GM23338 (cell line): ENCODE measurements around the gene RFX8. TPM values are rescaled to one million over a fixed set of nuclear protein-coding genes. Genes with fewer than 3 reads are reported as not detected.

Experiments used
- ATAC-seq: fragments of 200-7000 bp; cut with Tn5 transposase; 3 replicates; pipeline ENCODE4 v1.9.1; 2020
- DNase-seq: peaks from one replicate; pipeline ENCODE4 v3.0.0-alpha.2; 2015; ENCODE audit warnings: low spot score
- H2AFZ ChIP-seq: fragments of 200-600 bp; sonication (generic); 2 replicates; pipeline ENCODE4 v1.8.0; 2016; ENCODE audit warnings: antibody characterized with exemption, mild to moderate bottlenecking, moderate library complexity
- H3F3A ChIP-seq: fragments of 200-600 bp; sonication (generic); replicated peaks from 2 replicates; pipeline ENCODE4 v1.8.0; 2017; ENCODE audit warnings: antibody characterized with exemption, mixed run types, low read depth
- H3K27ac ChIP-seq: fragments of 200-600 bp; sonication (generic); 2 replicates; pipeline ENCODE4 v1.6.1; 2016; ENCODE audit warnings: low read depth
- H3K27me3 ChIP-seq: fragments of 200-600 bp; sonication (generic); 2 replicates; pipeline ENCODE4 v1.8.0; 2016; ENCODE audit warnings: mild to moderate bottlenecking, mixed run types, moderate library complexity; ENCODE audit not compliant: insufficient read depth
- H3K36me3 ChIP-seq: fragments of 200-600 bp; sonication (generic); 2 replicates; pipeline ENCODE4 v1.8.0; 2016; ENCODE audit warnings: mild to moderate bottlenecking; ENCODE audit not compliant: insufficient read depth
- H3K4me1 ChIP-seq: fragments of 200-600 bp; sonication (generic); 2 replicates; pipeline ENCODE4 v1.8.0; 2016; ENCODE audit warnings: mild to moderate bottlenecking, moderate library complexity; ENCODE audit not compliant: insufficient read depth
- H3K4me2 ChIP-seq: fragments of 200-600 bp; sonication (generic); 2 replicates; pipeline ENCODE4 v1.7.1; 2017; ENCODE audit warnings: mixed run types
- H3K4me3 ChIP-seq: fragments of 200-600 bp; sonication (generic); 2 replicates; pipeline ENCODE4 v1.6.1; 2016; ENCODE audit warnings: mixed run types
- H3K79me2 ChIP-seq: fragments of 200-600 bp; sonication (generic); replicated peaks from 2 replicates; pipeline ENCODE4 v1.8.0; 2017; ENCODE audit warnings: mild to moderate bottlenecking; ENCODE audit not compliant: insufficient read depth
- H3K9me2 ChIP-seq: fragments of 200-600 bp; sonication (generic); 2 replicates; pipeline ENCODE4 v1.8.0; 2017; ENCODE audit not compliant: insufficient read depth
- H4K20me1 ChIP-seq: fragments of 200-600 bp; sonication (generic); replicated peaks from 2 replicates; pipeline ENCODE4 v1.8.0; 2017; ENCODE audit warnings: mild to moderate bottlenecking; ENCODE audit not compliant: insufficient read depth
- H3K27ac Mint-ChIP-seq: 2 replicates; pipeline ENCODE4 v1.8.0; 2020; ENCODE audit warnings: inconsistent platforms, mild to moderate bottlenecking, moderate library complexity, mixed read lengths
- H3K27me3 Mint-ChIP-seq: 3 replicates; pipeline ENCODE4 v1.8.0; 2022; ENCODE audit warnings: low read depth, mild to moderate bottlenecking, moderate library complexity, mixed read lengths, inconsistent platforms; ENCODE audit not compliant: insufficient read depth, poor library complexity
- H3K36me3 Mint-ChIP-seq: 3 replicates; pipeline ENCODE4 v1.8.0; 2021; ENCODE audit warnings: low read depth, mild to moderate bottlenecking, inconsistent platforms, moderate library complexity, mixed read lengths
- H3K4me1 Mint-ChIP-seq: 3 replicates; pipeline ENCODE4 v1.8.0; 2020; ENCODE audit warnings: mild to moderate bottlenecking, inconsistent platforms, mixed read lengths
- H3K4me3 Mint-ChIP-seq: 3 replicates; pipeline ENCODE4 v1.8.0; 2021; ENCODE audit warnings: moderate library complexity, mild to moderate bottlenecking, inconsistent platforms, mixed read lengths
- H3K9me3 Mint-ChIP-seq: 3 replicates; pipeline ENCODE4 v1.8.0; 2020; ENCODE audit warnings: moderate library complexity, mild to moderate bottlenecking, inconsistent platforms, mixed read lengths
- CREB1 ChIP-seq: fragments of 250-450 bp; sonication (Bioruptor Pico); IDR thresholded peaks from 2 replicates; pipeline ENCODE4 v1.5.0; 2020; ENCODE audit warnings: low read depth, mild to moderate bottlenecking, moderate library complexity
- EZH2 ChIP-seq: fragments of 200-600 bp; sonication (generic); IDR thresholded peaks from one replicate; pipeline ENCODE4 v1.8.0; 2017; ENCODE audit warnings: antibody characterized with exemption, mild to moderate bottlenecking, low read depth; ENCODE audit not compliant: unreplicated experiment
- EZH2phosphoT487 ChIP-seq: fragments of 200-600 bp; sonication (generic); IDR thresholded peaks from one replicate; pipeline ENCODE4 v1.8.1; 2018; ENCODE audit warnings: antibody characterized with exemption; ENCODE audit not compliant: unreplicated experiment
- JUNB ChIP-seq: IDR thresholded peaks from one replicate; pipeline ENCODE4 v1.6.1; 2016; ENCODE audit warnings: antibody characterized with exemption; ENCODE audit not compliant: unreplicated experiment
- NANOG ChIP-seq: IDR thresholded peaks from 2 replicates; pipeline ENCODE4 v1.6.1; 2016; ENCODE audit warnings: antibody characterized with exemption, borderline replicate concordance
- POLR2AphosphoS5 ChIP-seq: IDR thresholded peaks from 2 replicates; pipeline ENCODE4 v1.6.1; 2016; ENCODE audit warnings: antibody characterized with exemption, low read depth
- REST ChIP-seq: IDR thresholded peaks from one replicate; pipeline ENCODE4 v1.6.1; 2018; ENCODE audit warnings: antibody characterized with exemption; ENCODE audit not compliant: unreplicated experiment
- STAT1 ChIP-seq: IDR thresholded peaks from one replicate; pipeline ENCODE4 v1.6.1; 2016; ENCODE audit warnings: antibody characterized with exemption; ENCODE audit not compliant: unreplicated experiment
- ZNF114 ChIP-seq: fragments of 250-450 bp; sonication (Bioruptor Pico); IDR thresholded peaks from 2 replicates; pipeline ENCODE4 v1.5.0; 2020; ENCODE audit warnings: mild to moderate bottlenecking, moderate library complexity
- ZNF331 ChIP-seq: fragments of 250-450 bp; sonication (Bioruptor Pico); IDR thresholded peaks from 2 replicates; pipeline ENCODE4 v1.5.0; 2020; ENCODE audit warnings: low read depth, mild to moderate bottlenecking, moderate library complexity
- polyA plus RNA-seq: library from polyadenylated mRNA; unstranded; fragments of >200 nt; fragmentation: Nextera tagmentation; extraction: Ambion mirVana; gene quantifications from 2 replicates; pipeline ENCODE4 v1.2.1, GENCODE V29; 2016
- total RNA-seq: library from RNA; depleted of rRNA; stranded (reverse); fragments of >200 nt; shearing (Covaris generic); gene quantifications from 2 replicates; pipeline ENCODE4 v1.2.3, GENCODE V29; 2014
- TF ChIP-seq, protein P1 (sequence below): fragments of 250-450 bp; sonication (Bioruptor Pico); IDR thresholded peaks from 2 replicates; pipeline ENCODE4 v1.5.0; 2020; ENCODE audit warnings: mild to moderate bottlenecking, moderate library complexity
- TF ChIP-seq, protein P2 (sequence below): IDR thresholded peaks from 2 replicates; pipeline ENCODE4 v1.6.1; 2016; ENCODE audit warnings: antibody characterized with exemption

Gene RFX8
- total and polyA plus RNA-seq, 2 experiments from 2014 or later = 0.65 to 1.5 TPM

DNA sequence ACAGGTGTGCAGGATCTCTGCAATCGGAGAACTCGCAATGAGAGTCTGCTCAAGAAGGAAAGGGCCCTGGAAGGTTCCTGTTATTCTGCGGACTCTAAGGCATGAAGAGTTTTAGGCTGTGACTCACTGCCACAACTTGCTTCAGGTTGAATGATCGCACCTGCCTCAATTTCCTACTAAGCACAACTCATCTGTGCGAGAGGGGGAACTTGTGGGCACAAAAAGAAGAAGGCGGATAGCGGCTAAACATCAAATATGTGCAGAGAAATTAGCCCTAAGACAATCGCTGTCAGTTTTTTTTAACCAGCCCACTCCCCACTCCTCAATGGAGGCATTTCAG, 73.6 kb downstream of the RFX8 start:
- no peak overlapping the region for H3K4me3 Mint-ChIP-seq
- TF ChIP-seq JUNB (no peak), REST (no peak), POLR2AphosphoS5 (no peak), STAT1 (no peak), EZH2 (no peak), EZH2phosphoT487 (no peak), ZNF114 (no peak), ZNF331 (no peak), CREB1 (CRISPR knock-in tag) (no peak), NANOG (no peak)
- TF ChIP-seq, protein P1, sequence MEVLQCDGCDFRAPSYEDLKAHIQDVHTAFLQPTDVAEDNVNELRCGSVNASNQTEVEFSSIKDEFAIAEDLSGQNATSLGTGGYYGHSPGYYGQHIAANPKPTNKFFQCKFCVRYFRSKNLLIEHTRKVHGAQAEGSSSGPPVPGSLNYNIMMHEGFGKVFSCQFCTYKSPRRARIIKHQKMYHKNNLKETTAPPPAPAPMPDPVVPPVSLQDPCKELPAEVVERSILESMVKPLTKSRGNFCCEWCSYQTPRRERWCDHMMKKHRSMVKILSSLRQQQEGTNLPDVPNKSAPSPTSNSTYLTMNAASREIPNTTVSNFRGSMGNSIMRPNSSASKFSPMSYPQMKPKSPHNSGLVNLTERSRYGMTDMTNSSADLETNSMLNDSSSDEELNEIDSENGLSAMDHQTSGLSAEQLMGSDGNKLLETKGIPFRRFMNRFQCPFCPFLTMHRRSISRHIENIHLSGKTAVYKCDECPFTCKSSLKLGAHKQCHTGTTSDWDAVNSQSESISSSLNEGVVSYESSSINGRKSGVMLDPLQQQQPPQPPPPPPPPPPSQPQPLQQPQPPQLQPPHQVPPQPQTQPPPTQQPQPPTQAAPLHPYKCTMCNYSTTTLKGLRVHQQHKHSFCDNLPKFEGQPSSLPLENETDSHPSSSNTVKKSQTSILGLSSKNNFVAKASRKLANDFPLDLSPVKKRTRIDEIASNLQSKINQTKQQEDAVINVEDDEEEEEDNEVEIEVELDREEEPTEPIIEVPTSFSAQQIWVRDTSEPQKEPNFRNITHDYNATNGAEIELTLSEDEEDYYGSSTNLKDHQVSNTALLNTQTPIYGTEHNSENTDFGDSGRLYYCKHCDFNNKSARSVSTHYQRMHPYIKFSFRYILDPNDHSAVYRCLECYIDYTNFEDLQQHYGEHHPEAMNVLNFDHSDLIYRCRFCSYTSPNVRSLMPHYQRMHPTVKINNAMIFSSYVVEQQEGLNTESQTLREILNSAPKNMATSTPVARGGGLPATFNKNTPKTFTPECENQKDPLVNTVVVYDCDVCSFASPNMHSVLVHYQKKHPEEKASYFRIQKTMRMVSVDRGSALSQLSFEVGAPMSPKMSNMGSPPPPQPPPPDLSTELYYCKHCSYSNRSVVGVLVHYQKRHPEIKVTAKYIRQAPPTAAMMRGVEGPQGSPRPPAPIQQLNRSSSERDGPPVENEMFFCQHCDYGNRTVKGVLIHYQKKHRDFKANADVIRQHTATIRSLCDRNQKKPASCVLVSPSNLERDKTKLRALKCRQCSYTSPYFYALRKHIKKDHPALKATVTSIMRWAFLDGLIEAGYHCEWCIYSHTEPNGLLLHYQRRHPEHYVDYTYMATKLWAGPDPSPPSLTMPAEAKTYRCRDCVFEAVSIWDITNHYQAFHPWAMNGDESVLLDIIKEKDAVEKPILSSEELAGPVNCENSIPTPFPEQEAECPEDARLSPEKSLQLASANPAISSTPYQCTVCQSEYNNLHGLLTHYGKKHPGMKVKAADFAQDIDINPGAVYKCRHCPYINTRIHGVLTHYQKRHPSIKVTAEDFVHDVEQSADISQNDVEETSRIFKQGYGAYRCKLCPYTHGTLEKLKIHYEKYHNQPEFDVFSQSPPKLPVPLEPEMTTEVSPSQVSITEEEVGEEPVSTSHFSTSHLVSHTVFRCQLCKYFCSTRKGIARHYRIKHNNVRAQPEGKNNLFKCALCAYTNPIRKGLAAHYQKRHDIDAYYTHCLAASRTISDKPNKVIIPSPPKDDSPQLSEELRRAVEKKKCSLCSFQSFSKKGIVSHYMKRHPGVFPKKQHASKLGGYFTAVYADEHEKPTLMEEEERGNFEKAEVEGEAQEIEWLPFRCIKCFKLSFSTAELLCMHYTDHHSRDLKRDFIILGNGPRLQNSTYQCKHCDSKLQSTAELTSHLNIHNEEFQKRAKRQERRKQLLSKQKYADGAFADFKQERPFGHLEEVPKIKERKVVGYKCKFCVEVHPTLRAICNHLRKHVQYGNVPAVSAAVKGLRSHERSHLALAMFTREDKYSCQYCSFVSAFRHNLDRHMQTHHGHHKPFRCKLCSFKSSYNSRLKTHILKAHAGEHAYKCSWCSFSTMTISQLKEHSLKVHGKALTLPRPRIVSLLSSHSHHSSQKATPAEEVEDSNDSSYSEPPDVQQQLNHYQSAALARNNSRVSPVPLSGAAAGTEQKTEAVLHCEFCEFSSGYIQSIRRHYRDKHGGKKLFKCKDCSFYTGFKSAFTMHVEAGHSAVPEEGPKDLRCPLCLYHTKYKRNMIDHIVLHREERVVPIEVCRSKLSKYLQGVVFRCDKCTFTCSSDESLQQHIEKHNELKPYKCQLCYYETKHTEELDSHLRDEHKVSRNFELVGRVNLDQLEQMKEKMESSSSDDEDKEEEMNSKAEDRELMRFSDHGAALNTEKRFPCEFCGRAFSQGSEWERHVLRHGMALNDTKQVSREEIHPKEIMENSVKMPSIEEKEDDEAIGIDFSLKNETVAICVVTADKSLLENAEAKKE (CRISPR knock-in tag) = no peak
- TF ChIP-seq, protein P2, sequence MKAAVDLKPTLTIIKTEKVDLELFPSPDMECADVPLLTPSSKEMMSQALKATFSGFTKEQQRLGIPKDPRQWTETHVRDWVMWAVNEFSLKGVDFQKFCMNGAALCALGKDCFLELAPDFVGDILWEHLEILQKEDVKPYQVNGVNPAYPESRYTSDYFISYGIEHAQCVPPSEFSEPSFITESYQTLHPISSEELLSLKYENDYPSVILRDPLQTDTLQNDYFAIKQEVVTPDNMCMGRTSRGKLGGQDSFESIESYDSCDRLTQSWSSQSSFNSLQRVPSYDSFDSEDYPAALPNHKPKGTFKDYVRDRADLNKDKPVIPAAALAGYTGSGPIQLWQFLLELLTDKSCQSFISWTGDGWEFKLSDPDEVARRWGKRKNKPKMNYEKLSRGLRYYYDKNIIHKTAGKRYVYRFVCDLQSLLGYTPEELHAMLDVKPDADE = no peak

More for the DNA sequence above, 73.6 kb downstream of the RFX8 start:
- Mint-ChIP-seq H3K27me3 (peaks cover 1% of the 10 kb centered on the region), H3K27ac (no peak overlapping the region), H3K9me3 (no peaks in the 10 kb centered on the region), H3K36me3 (no peaks in the 10 kb centered on the region), H3K4me1 (peaks cover 19% of the 10 kb centered on the region)
- no peak for ATAC-seq
- no peaks in the 10 kb centered on the region for H3F3A ChIP-seq
- no peak overlapping the region for H3K4me3 ChIP-seq
- H3K4me2 ChIP-seq = no peak overlapping the region
- H3K36me3 ChIP-seq = no peaks in the 10 kb centered on the region
- no peak for DNase-seq
- H3K27me3 ChIP-seq = no peaks in the 10 kb centered on the region
- no peaks in the 10 kb centered on the region for H3K4me1 ChIP-seq
- no peaks in the 10 kb centered on the region for H3K79me2 ChIP-seq
- H3K9me2 ChIP-seq = no peaks in the 10 kb centered on the region
- no peak overlapping the region for H3K27ac ChIP-seq
- H2AFZ ChIP-seq = 0 out of 2 replicates have a peak overlapping the region, but pooled peaks have one; percentile 52
- H4K20me1 ChIP-seq = no peaks in the 10 kb centered on the region
